ENCODE data around the gene PROSER1.

GRCh38 chr13:39049274-39049673, 11.4 kb upstream of the PROSER1 start:
- TF ChIP-seq HINFP (tag; conservative IDR thresholded peaks at IDR 0.05; ENCODE audit: low read depth) (no peak), CEBPB (tag; IDR thresholded peaks at IDR 0.05) (no peak), CTCF (IDR thresholded peaks at IDR 0.05 in 2 of 3, conservative IDR thresholded peaks at IDR 0.05 in 1 of 3; ENCODE audit: insufficient read depth in 2 of 3, low read depth in 1 of 3, low read length in 3 of 3) (no peak), EZH2 (IDR thresholded peaks at IDR 0.05; ENCODE audit: borderline replicate concordance, low read depth, low read length) (no peak), PHF21A (IDR thresholded peaks at IDR 0.05; ENCODE audit: borderline replicate concordance, low read depth) (no peak), HNRNPK (IDR thresholded peaks at IDR 0.05; ENCODE audit: low read depth, low read length, poor library complexity, severe bottlenecking) (no peak), SIN3A (IDR thresholded peaks at IDR 0.05; ENCODE audit: borderline replicate concordance in 2 of 2, control insufficient read depth in 1 of 2, low read depth in 2 of 2, low read length in 2 of 2) (no peak), SRF (CRISPR knock-in tag; IDR thresholded peaks at IDR 0.05) (no peak), RBM34 (IDR thresholded peaks at IDR 0.05; ENCODE audit: borderline replicate concordance, insufficient read depth, low read length) (no peak)
